ENCODE data around the gene GPATCH3. TPM values are rescaled to one million over a fixed set of nuclear protein-coding genes. Genes with fewer than 3 reads are reported as not detected.
"Not testable (repeated sequence)": the region's sequence is repeated elsewhere in the genome, so short reads cannot be mapped to it uniquely, and the experiment has no call there.

Gene GPATCH3
- total RNA-seq, 1 experiment from 2014 or later, result 14.8 TPM

DNA sequence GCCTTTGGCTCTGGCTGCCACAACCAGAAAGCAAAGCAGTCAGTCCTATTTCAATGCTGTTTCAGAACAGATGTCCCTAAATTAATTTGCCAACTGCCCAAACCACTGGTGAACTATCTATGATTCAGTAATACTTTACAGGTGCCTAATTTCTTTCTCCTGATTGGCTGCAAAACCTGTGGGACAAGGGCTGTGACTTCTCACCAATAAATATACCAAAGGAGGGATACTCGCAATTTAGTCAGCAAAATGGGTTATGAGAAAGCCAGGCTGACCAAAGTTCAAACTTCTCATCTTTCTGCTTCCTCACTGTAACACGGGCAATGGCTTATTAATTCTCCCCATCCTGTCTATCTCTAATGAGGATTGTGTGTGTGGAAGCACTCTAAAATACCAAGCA, 22.9 kb downstream of the GPATCH3 start (continued):
- TF ChIP-seq, protein P1, sequence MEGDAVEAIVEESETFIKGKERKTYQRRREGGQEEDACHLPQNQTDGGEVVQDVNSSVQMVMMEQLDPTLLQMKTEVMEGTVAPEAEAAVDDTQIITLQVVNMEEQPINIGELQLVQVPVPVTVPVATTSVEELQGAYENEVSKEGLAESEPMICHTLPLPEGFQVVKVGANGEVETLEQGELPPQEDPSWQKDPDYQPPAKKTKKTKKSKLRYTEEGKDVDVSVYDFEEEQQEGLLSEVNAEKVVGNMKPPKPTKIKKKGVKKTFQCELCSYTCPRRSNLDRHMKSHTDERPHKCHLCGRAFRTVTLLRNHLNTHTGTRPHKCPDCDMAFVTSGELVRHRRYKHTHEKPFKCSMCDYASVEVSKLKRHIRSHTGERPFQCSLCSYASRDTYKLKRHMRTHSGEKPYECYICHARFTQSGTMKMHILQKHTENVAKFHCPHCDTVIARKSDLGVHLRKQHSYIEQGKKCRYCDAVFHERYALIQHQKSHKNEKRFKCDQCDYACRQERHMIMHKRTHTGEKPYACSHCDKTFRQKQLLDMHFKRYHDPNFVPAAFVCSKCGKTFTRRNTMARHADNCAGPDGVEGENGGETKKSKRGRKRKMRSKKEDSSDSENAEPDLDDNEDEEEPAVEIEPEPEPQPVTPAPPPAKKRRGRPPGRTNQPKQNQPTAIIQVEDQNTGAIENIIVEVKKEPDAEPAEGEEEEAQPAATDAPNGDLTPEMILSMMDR (IDR thresholded peaks at IDR 0.05 in 2 of 3, conservative IDR thresholded peaks at IDR 0.05 in 1 of 3; ENCODE audit: borderline replicate concordance in 1 of 3, insufficient read depth in 1 of 3, low read depth in 2 of 3, low read length in 2 of 3), result no peak
- TF ChIP-seq JUND (IDR thresholded peaks at IDR 0.05), result no peak
- TF ChIP-seq, protein P2, sequence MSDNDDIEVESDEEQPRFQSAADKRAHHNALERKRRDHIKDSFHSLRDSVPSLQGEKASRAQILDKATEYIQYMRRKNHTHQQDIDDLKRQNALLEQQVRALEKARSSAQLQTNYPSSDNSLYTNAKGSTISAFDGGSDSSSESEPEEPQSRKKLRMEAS (IDR thresholded peaks at IDR 0.05), result no peak

DNA sequence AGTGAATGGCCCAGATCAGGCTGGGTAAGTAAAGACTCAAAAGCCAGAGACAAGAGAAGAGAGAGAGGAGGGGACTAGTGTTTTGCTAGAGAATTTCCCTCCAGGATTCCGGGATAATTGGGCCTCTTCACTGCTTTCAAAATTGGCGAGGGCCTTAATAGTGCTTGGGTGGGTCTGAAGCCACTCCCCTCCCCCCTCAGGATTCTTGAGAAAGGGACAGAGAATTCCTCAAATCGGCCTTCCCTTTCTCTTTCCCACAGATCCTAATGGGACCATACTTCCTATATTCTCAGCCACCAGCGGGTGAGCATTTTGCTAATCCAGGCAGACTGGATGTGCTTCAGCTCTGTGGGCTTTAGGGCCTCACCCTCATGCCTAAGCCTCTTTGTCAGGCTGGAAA, 25.4 kb downstream of the GPATCH3 start:
- ATAC-seq (no peak), DNase-seq (ENCODE audit: low read depth, low spot score) (no peak)
- Histone ChIP-seq H3K9me2 (ENCODE audit: insufficient read depth) (no peaks in the 10 kb centered on the region), H3K9me3 (ENCODE audit: control insufficient read depth in 1 of 2, insufficient read depth in 1 of 2, low read depth in 1 of 2, low read length in 2 of 2) (no peaks in the 10 kb centered on the region), H3K27me3 (ENCODE audit: insufficient read depth, low read length) (no peaks in the 10 kb centered on the region), H3K4me2 (ENCODE audit: low read length) (no peak overlapping the region), H3K4me3 (replicated peaks in 1 of 2; ENCODE audit: low read depth in 1 of 2, low read length in 2 of 2) (no peak overlapping the region), H3K27ac (ENCODE audit: low read depth, low read length) (no peak overlapping the region), H3K79me2 (ENCODE audit: insufficient read depth, low read length) (no peaks in the 10 kb centered on the region), H3K9ac (ENCODE audit: low read length) (no peak overlapping the region), H3K4me1 (ENCODE audit: control insufficient read depth in 1 of 2, insufficient read depth in 2 of 2, low read length in 2 of 2) (peaks cover 9 to 63% of the 10 kb centered on the region in 2 experiments), H3K36me3 (ENCODE audit: control insufficient read depth in 1 of 2, insufficient read depth in 2 of 2, low read length in 2 of 2) (peaks cover 4 to 11% of the 10 kb centered on the region in 2 experiments; a peak in 2 of 4 replicates), H2AFZ (ENCODE audit: low read depth, low read length, poor library complexity, severe bottlenecking) (no peak overlapping the region), H4K20me1 (ENCODE audit: insufficient read depth) (no peaks in the 10 kb centered on the region)
- ChIA-PET POLR2A (interaction anchor here (2.6 kb wide), 1 partner anchor 10 kb away, joined by 10 read pairs; no protein-coding TSS in a partner anchor), CTCF (no interaction called here), RAD21 (ENCODE audit: low non-redundant PET in 1 of 2, low total read pairs in 2 of 2, uncharacterized antibody in 2 of 2, unreplicated experiment in 2 of 2) (no interaction called here)
- intact Hi-C loops (cut with micrococcal nuclease), result no loop called here
- TF ChIP-seq POLR2AphosphoS5 (IDR thresholded peaks at IDR 0.05; ENCODE audit: low read depth, low read length) (peak; percentile 29; the same call in 1 of the 2 replicates), FOSL1 (IDR thresholded peaks at IDR 0.05; ENCODE audit: low read depth) (no peak)
- no TSS peak for BruUV-seq (replicated peaks)

DNA sequence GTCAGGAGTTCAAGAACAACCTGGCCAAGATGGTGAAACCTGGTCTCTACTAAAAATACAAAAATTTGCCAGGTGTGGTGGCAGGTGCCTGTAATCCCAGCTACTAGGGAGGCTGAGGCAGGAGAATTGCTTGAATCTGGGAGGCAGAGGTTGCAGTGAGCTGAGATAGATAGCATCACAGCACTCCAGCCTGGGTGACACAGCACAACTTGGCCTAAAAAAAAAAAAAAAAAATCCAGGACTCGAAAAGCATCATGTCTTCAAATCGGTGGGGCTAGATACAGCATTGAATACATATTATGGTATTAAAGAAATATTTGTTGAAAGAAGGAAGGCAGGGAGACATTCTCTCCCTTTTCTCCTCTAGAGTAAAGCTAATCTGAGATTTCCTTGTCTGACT, 27.2 kb downstream of the GPATCH3 start:
- H2AFZ ChIP-seq (ENCODE audit: low read depth, low read length, poor library complexity, severe bottlenecking); ATAC-seq; H3K79me2 ChIP-seq (ENCODE audit: insufficient read depth, low read length); H3K9me3 ChIP-seq (ENCODE audit: control insufficient read depth in 1 of 2, insufficient read depth in 1 of 2, low read depth in 1 of 2, low read length in 2 of 2); intact Hi-C loops (cut with micrococcal nuclease); H3K9ac ChIP-seq (ENCODE audit: low read length); BruUV-seq (replicated peaks); H4K20me1 ChIP-seq (ENCODE audit: insufficient read depth); H3K27ac ChIP-seq (ENCODE audit: low read depth, low read length); DNase-seq (ENCODE audit: low read depth, low spot score); H3K9me2 ChIP-seq (ENCODE audit: insufficient read depth); H3K4me3 ChIP-seq (replicated peaks in 1 of 2; ENCODE audit: low read depth in 1 of 2, low read length in 2 of 2); H3K27me3 ChIP-seq (ENCODE audit: insufficient read depth, low read length): not testable (repeated sequence)
- CTCF ChIA-PET, result interaction anchor here (2.3 kb wide), 1 partner anchor 18 kb away, joined by 6 read pairs; no protein-coding TSS in a partner anchor
- POLR2A ChIA-PET, result interaction anchor here (1.8 to 2.6 kb wide), 2 partner anchors 8 to 14 kb away, joined by 7 to 10 read pairs; no protein-coding TSS in a partner anchor
- peaks cover 11 to 74% of the 10 kb centered on the region in 2 experiments for H3K4me1 ChIP-seq (ENCODE audit: control insufficient read depth in 1 of 2, insufficient read depth in 2 of 2, low read length in 2 of 2)
- RAD21 ChIA-PET (ENCODE audit: low non-redundant PET in 1 of 2, low total read pairs in 2 of 2, uncharacterized antibody in 2 of 2, unreplicated experiment in 2 of 2), result interaction anchor here in 1 of 2 experiments (0.6 kb wide), 1 partner anchor 86 kb away, joined by 3 read pairs; no protein-coding TSS in a partner anchor
- H3K36me3 ChIP-seq (ENCODE audit: control insufficient read depth in 1 of 2, insufficient read depth in 2 of 2, low read length in 2 of 2), result peaks cover 0 to 11% of the 10 kb centered on the region in 2 experiments; a peak in 1 of 4 replicates
- H3K4me2 ChIP-seq (ENCODE audit: low read length), result peak overlapping the region; percentile 51

Measured in HCT116 (cell line).